Loucy (cell line): ENCODE data around the gene PAK4.

ENCODE experiments used
- CTCF ChIP-seq: fragments of 200-600 bp; sonication (generic); conservative IDR thresholded peaks from 2 replicates; pipeline ENCODE4 v1.5.1; 2014; ENCODE audit warnings: mild to moderate bottlenecking, antibody characterized with exemption, low read length
- EZH2phosphoT487 ChIP-seq: fragments of 200-600 bp; IDR thresholded peaks from 2 replicates; pipeline ENCODE4 v1.6.1; 2018; ENCODE audit warnings: antibody characterized with exemption, mild to moderate bottlenecking, moderate library complexity, borderline replicate concordance

- TF ChIP-seq CTCF (no peak), EZH2phosphoT487 (no peak)
Observed at GRCh38 chr19:39085392-39085791, 40.2 kb upstream of the PAK4 start.
